HepG2 (cell line): ENCODE data around the gene ZNF48. TPM values are rescaled to one million over a fixed set of nuclear protein-coding genes. Genes with fewer than 3 reads are reported as not detected.

ENCODE experiments used
- AGO1 ChIP-seq: fragments of 200-400 bp; formaldehyde crosslinking; IDR thresholded peaks from 2 replicates; pipeline ENCODE4 v1.6.1; 2017; ENCODE audit warnings: mild to moderate bottlenecking, low read depth, low read length, moderate library complexity; ENCODE audit not compliant: poor library complexity, severe bottlenecking
- CSRNP1 ChIP-seq: sonication (generic); formaldehyde crosslinking; IDR thresholded peaks from 2 replicates; pipeline ENCODE4 v1.8.1; 2023; ENCODE audit warnings: mild to moderate bottlenecking, missing genetic modification reagents
- FOSL2 ChIP-seq: sonication (generic); formaldehyde crosslinking; IDR thresholded peaks from 2 replicates; pipeline ENCODE4 v1.4.0; 2020; ENCODE audit warnings: missing genetic modification reagents
- ISX ChIP-seq: sonication (generic); formaldehyde crosslinking; conservative IDR thresholded peaks from 2 replicates; pipeline ENCODE4 v1.5.0; 2020; ENCODE audit warnings: missing genetic modification reagents
- MTA1 ChIP-seq: sonication (generic); formaldehyde crosslinking; IDR thresholded peaks from 2 replicates; pipeline ENCODE4 v1.4.0; 2020; ENCODE audit warnings: missing genetic modification reagents, mild to moderate bottlenecking, borderline replicate concordance
- PHF21A ChIP-seq: sonication (generic); formaldehyde crosslinking; IDR thresholded peaks from 2 replicates; pipeline ENCODE4 v1.5.0; 2020; ENCODE audit warnings: mild to moderate bottlenecking, missing genetic modification reagents
- PHF8 ChIP-seq: sonication (generic); formaldehyde crosslinking; IDR thresholded peaks from 2 replicates; pipeline ENCODE4 v1.5.0; 2020; ENCODE audit warnings: missing genetic modification reagents
- ZNF263 ChIP-seq: sonication (generic); formaldehyde crosslinking; IDR thresholded peaks from 2 replicates; pipeline ENCODE4 v1.4.0; 2020; ENCODE audit warnings: missing genetic modification reagents
- ZNF605 ChIP-seq: sonication (generic); formaldehyde crosslinking; IDR thresholded peaks from 2 replicates; pipeline ENCODE4 v1.8.0; 2022; ENCODE audit warnings: mild to moderate bottlenecking, missing genetic modification reagents
- ZNF646 ChIP-seq: sonication (generic); formaldehyde crosslinking; IDR thresholded peaks from 2 replicates; pipeline ENCODE4 v1.9.0; 2021; ENCODE audit warnings: mild to moderate bottlenecking, missing genetic modification reagents
- ZNF790 ChIP-seq: sonication (generic); formaldehyde crosslinking; IDR thresholded peaks from 2 replicates; pipeline ENCODE4 v1.8.0; 2022; ENCODE audit warnings: missing genetic modification reagents, mild to moderate bottlenecking, borderline replicate concordance
- ZSCAN22 ChIP-seq: sonication (generic); formaldehyde crosslinking; IDR thresholded peaks from 2 replicates; pipeline ENCODE4 v1.4.0; 2020; ENCODE audit warnings: mild to moderate bottlenecking, missing genetic modification reagents
- ZSCAN25 ChIP-seq: sonication (generic); formaldehyde crosslinking; IDR thresholded peaks from 2 replicates; pipeline ENCODE4 v1.8.0; 2022; ENCODE audit warnings: mild to moderate bottlenecking, missing genetic modification reagents
- polyA plus RNA-seq, 8 experiments: library from polyadenylated mRNA; depleted of rRNA in 3 of 8; stranded (reverse) in 7 of 8; unstranded in 1 of 8; fragments of >200 nt; fragmentation: Illumina TruSeq in 4 of 8; extraction: Trizol in 4 of 8; gene quantifications; 2 replicates each; pipeline versions ENCODE4 v1.2.1 to v1.2.3, GENCODE V29; 2011 to 2016; ENCODE audit warnings: low read depth in 4 of 8, missing spikeins in 1 of 8, mixed read lengths in 1 of 8; ENCODE audit not compliant: insufficient read depth in 1 of 8
- total RNA-seq, 5 experiments: library from RNA; depleted of rRNA; stranded (reverse); fragments of >200 nt; fragmentation: Illumina TruSeq; extraction: Trizol; gene quantifications; 2 replicates each; pipeline ENCODE4 v1.2.3, GENCODE V29; 2016; ENCODE audit warnings: low read depth in 1 of 5
- TF ChIP-seq, protein P1 (sequence below): sonication (generic); formaldehyde crosslinking; conservative IDR thresholded peaks from 2 replicates; pipeline ENCODE4 v1.4.0; 2020; ENCODE audit warnings: mild to moderate bottlenecking, missing genetic modification reagents, moderate library complexity

The ZNF48 gene
- total and polyA plus RNA-seq, 2 of the 13 experiments (the other 11 are each of a cell fraction or from before 2014, with no cell fraction given), result 9.9 to 12.3 TPM

- TF ChIP-seq AGO1, result peak; percentile 38
- peak; percentile 18; the same call in 1 of the 2 replicates for TF ChIP-seq CSRNP1 (CRISPR knock-in tag)
- peak; percentile 88; the same call in 1 of the 2 replicates for TF ChIP-seq ZNF790
- 0 out of 2 replicates have a peak, but pooled peaks have one; percentile 31 for TF ChIP-seq ZSCAN25 (CRISPR knock-in tag)
- TF ChIP-seq, protein P1, sequence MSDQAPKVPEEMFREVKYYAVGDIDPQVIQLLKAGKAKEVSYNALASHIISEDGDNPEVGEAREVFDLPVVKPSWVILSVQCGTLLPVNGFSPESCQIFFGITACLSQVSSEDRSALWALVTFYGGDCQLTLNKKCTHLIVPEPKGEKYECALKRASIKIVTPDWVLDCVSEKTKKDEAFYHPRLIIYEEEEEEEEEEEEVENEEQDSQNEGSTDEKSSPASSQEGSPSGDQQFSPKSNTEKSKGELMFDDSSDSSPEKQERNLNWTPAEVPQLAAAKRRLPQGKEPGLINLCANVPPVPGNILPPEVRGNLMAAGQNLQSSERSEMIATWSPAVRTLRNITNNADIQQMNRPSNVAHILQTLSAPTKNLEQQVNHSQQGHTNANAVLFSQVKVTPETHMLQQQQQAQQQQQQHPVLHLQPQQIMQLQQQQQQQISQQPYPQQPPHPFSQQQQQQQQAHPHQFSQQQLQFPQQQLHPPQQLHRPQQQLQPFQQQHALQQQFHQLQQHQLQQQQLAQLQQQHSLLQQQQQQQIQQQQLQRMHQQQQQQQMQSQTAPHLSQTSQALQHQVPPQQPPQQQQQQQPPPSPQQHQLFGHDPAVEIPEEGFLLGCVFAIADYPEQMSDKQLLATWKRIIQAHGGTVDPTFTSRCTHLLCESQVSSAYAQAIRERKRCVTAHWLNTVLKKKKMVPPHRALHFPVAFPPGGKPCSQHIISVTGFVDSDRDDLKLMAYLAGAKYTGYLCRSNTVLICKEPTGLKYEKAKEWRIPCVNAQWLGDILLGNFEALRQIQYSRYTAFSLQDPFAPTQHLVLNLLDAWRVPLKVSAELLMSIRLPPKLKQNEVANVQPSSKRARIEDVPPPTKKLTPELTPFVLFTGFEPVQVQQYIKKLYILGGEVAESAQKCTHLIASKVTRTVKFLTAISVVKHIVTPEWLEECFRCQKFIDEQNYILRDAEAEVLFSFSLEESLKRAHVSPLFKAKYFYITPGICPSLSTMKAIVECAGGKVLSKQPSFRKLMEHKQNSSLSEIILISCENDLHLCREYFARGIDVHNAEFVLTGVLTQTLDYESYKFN, result peak; percentile 48; the same call in 1 of the 2 replicates
- TF ChIP-seq ZSCAN22, result 0 out of 2 replicates have a peak, but pooled peaks have one; percentile 29
- TF ChIP-seq PHF21A (CRISPR knock-in tag), result peak; percentile 85
- peak; percentile 60 for TF ChIP-seq FOSL2 (CRISPR knock-in tag)
- no peak; the same call in none of the 2 replicates for TF ChIP-seq ZNF605 (CRISPR knock-in tag)
- peak; percentile 33; the same call in 1 of the 2 replicates for TF ChIP-seq MTA1 (CRISPR knock-in tag)
- peak; percentile 73 for TF ChIP-seq PHF8 (CRISPR knock-in tag)
- no peak for TF ChIP-seq ZNF263 (CRISPR knock-in tag)
- TF ChIP-seq ZNF646 (CRISPR knock-in tag), result no peak
- TF ChIP-seq ISX (CRISPR knock-in tag), result no peak
Measured at GRCh38 chr16:30395155-30395991, at the start of gene ZNF48 (continued).
